NCI-H1092 treated with DMSO at 0.1 percent for 48 hours (cell line): ENCODE data around the gene CACNA1I.

Experiments used
- DNase-seq: peaks from one replicate; lab custom pipeline; 2025; lab: John Stamatoyannopoulos, UW

Gene CACNA1I

GRCh38 chr22:39597236-39597869 lies 26.8 kb downstream of the CACNA1I start:
- DNase-seq, result no peak

GRCh38 chr22:39598017-39598965 lies 27.7 kb downstream of the CACNA1I start:
- DNase-seq, result no peak

- no peak for DNase-seq
Measured at GRCh38 chr22:39600491-39601179, 30.1 kb downstream of the CACNA1I start.

GRCh38 chr22:39601180-39601535 lies 30.6 kb downstream of the CACNA1I start:
- no peak for DNase-seq

GRCh38 chr22:39603345-39603744 lies 32.8 kb downstream of the CACNA1I start:
- DNase-seq, result no peak

GRCh38 chr22:39610246-39610645 lies 39.7 kb downstream of the CACNA1I start:
- DNase-seq, result no peak

GRCh38 chr22:39610766-39611165 lies 40.2 kb downstream of the CACNA1I start:
- DNase-seq, result no peak

- DNase-seq, result no peak
Measured at GRCh38 chr22:39611360-39611759, 40.8 kb downstream of the CACNA1I start.

GRCh38 chr22:39612811-39613548 lies 42.4 kb downstream of the CACNA1I start:
- DNase-seq, result no peak

GRCh38 chr22:39613549-39613921 lies 43.0 kb downstream of the CACNA1I start:
- no peak for DNase-seq

GRCh38 chr22:39614442-39614841 lies 43.9 kb downstream of the CACNA1I start:
- no peak for DNase-seq

GRCh38 chr22:39616051-39616450 lies 45.5 kb downstream of the CACNA1I start:
- DNase-seq, result no peak

- no peak for DNase-seq
Measured at GRCh38 chr22:39616781-39617180, 46.2 kb downstream of the CACNA1I start.

- no peak for DNase-seq
Measured at GRCh38 chr22:39617342-39617741, 46.8 kb downstream of the CACNA1I start.

GRCh38 chr22:39617970-39618757 lies 47.6 kb downstream of the CACNA1I start:
- no peak for DNase-seq

GRCh38 chr22:39618996-39619530 lies 48.5 kb downstream of the CACNA1I start:
- DNase-seq, result no peak

GRCh38 chr22:39620924-39621690 lies 50.6 kb downstream of the CACNA1I start:
- no peak for DNase-seq

GRCh38 chr22:39621826-39622225 lies 51.3 kb downstream of the CACNA1I start:
- DNase-seq, result no peak

- DNase-seq, result no peak
Measured at GRCh38 chr22:39622881-39623367, 52.4 kb downstream of the CACNA1I start.
